Measurements from ENCODE around the gene TPSB2.

TPSB2 gene

GRCh38 chr16:1212616-1213194 is 17.3 kb downstream of the TPSB2 start:
- TF ChIP-seq, protein P1, sequence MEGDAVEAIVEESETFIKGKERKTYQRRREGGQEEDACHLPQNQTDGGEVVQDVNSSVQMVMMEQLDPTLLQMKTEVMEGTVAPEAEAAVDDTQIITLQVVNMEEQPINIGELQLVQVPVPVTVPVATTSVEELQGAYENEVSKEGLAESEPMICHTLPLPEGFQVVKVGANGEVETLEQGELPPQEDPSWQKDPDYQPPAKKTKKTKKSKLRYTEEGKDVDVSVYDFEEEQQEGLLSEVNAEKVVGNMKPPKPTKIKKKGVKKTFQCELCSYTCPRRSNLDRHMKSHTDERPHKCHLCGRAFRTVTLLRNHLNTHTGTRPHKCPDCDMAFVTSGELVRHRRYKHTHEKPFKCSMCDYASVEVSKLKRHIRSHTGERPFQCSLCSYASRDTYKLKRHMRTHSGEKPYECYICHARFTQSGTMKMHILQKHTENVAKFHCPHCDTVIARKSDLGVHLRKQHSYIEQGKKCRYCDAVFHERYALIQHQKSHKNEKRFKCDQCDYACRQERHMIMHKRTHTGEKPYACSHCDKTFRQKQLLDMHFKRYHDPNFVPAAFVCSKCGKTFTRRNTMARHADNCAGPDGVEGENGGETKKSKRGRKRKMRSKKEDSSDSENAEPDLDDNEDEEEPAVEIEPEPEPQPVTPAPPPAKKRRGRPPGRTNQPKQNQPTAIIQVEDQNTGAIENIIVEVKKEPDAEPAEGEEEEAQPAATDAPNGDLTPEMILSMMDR (conservative IDR thresholded peaks at IDR 0.05; ENCODE audit: low read depth, low read length): no peak
- DNase-seq (ENCODE audit: low read depth): no peak
- no peak overlapping the region for H3K4me3 ChIP-seq (ENCODE audit: low read depth, low read length)

GRCh38 chr16:1211451-1212268 is 18.3 kb downstream of the TPSB2 start:
- TF ChIP-seq, protein P1 (conservative IDR thresholded peaks at IDR 0.05; ENCODE audit: low read depth, low read length): no peak
- no peak for DNase-seq (ENCODE audit: low read depth)
- no peak overlapping the region for H3K4me3 ChIP-seq (ENCODE audit: low read depth, low read length)

- TF ChIP-seq, protein P1 (conservative IDR thresholded peaks at IDR 0.05; ENCODE audit: low read depth, low read length): no peak
- no peak overlapping the region for H3K4me3 ChIP-seq (ENCODE audit: low read depth, low read length)
- DNase-seq (ENCODE audit: low read depth): no peak
Observed at GRCh38 chr16:1210461-1210860, 19.5 kb downstream of the TPSB2 start.

GRCh38 chr16:1209081-1209480 is 20.9 kb downstream of the TPSB2 start:
- TF ChIP-seq, protein P1 (conservative IDR thresholded peaks at IDR 0.05; ENCODE audit: low read depth, low read length): no peak
- no peak overlapping the region for H3K4me3 ChIP-seq (ENCODE audit: low read depth, low read length)
- no peak for DNase-seq (ENCODE audit: low read depth)

DNA sequence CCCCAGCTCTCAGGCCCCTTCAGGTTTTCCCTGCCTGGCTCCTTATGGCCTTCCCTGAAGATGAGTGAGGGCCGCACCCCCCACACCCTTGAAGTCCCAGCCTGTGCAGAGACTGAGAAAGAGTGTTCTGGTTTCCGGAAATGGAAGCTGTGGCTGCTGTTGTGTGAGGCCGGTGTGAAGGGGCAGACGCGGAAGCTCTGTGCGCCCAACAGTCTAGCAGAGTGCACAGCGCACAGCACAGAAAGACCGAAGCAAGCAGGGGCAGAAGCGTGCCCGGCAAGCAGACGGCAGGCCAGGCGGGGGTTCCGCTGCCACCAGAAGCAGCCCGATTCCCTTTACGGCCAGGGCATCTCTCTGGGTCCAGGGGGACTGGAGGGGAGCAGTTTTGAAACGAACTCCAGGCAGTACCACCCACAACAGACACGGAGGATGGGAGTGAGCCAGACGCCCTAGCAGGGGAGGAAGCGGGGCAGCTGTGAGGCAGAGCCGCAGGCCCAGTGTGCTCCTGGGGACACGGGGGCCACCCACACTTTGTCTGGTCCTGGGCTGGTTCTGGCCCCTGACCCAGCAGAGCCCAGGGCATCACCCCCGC is 21.6 kb downstream of the TPSB2 start:
- H3K4me3 ChIP-seq (ENCODE audit: low read depth, low read length): no peak overlapping the region
- TF ChIP-seq, protein P1 (conservative IDR thresholded peaks at IDR 0.05; ENCODE audit: low read depth, low read length): no peak
- no peak for DNase-seq (ENCODE audit: low read depth)

DNA sequence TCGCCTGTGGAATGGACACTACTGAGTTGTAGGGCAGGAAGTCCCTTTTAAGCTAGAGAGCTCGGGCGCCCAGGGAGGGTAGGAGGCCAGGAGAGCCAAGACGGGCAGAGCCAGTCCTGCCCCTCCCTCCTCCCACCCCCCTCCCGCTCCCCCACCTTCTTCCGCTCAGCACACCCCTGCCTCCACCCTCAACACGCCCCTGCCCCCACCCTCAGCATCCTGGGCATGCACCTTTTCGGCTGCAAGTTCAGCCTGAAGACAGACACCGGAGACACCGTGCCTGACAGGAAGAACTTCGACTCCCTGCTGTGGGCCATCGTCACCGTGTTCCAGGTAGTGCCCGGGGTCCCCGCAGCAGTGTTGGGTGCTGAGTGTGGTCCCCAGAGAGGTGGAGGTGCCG is 23.2 kb downstream of the TPSB2 start:
- H3K4me3 ChIP-seq (ENCODE audit: low read depth, low read length): no peak overlapping the region
- TF ChIP-seq, protein P1 (conservative IDR thresholded peaks at IDR 0.05; ENCODE audit: low read depth, low read length): no peak
- DNase-seq (ENCODE audit: low read depth): no peak

All from choroid plexus epithelial cell (primary cell).